ENCODE measurements around the gene ZGPAT. TPM values are rescaled to one million over a fixed set of nuclear protein-coding genes. Genes with fewer than 3 reads are reported as not detected.

ZGPAT gene
- total and polyA plus RNA-seq, 10 of the 15 experiments (the other 5 are each of a cell fraction or from before 2014, with no cell fraction given), result 0.58 to 52.9 (median 18.0) TPM

- TF ChIP-seq, protein P1, sequence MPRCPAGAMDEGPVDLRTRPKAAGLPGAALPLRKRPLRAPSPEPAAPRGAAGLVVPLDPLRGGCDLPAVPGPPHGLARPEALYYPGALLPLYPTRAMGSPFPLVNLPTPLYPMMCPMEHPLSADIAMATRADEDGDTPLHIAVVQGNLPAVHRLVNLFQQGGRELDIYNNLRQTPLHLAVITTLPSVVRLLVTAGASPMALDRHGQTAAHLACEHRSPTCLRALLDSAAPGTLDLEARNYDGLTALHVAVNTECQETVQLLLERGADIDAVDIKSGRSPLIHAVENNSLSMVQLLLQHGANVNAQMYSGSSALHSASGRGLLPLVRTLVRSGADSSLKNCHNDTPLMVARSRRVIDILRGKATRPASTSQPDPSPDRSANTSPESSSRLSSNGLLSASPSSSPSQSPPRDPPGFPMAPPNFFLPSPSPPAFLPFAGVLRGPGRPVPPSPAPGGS (IDR thresholded peaks at IDR 0.05; ENCODE audit: borderline replicate concordance, insufficient read depth, low read depth, low read length, poor library complexity, severe bottlenecking), result no peak
- TF ChIP-seq, protein P2, sequence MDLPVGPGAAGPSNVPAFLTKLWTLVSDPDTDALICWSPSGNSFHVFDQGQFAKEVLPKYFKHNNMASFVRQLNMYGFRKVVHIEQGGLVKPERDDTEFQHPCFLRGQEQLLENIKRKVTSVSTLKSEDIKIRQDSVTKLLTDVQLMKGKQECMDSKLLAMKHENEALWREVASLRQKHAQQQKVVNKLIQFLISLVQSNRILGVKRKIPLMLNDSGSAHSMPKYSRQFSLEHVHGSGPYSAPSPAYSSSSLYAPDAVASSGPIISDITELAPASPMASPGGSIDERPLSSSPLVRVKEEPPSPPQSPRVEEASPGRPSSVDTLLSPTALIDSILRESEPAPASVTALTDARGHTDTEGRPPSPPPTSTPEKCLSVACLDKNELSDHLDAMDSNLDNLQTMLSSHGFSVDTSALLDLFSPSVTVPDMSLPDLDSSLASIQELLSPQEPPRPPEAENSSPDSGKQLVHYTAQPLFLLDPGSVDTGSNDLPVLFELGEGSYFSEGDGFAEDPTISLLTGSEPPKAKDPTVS (IDR thresholded peaks at IDR 0.05; ENCODE audit: low read depth, low read length), result no peak
- peak; percentile 67; the same call in 1 of the 2 replicates for TF ChIP-seq IRF4 (IDR thresholded peaks at IDR 0.05; ENCODE audit: low read depth, low read length)
- TF ChIP-seq PBX3 (IDR thresholded peaks at IDR 0.05; ENCODE audit: insufficient replicate concordance, low read depth, low read length), result no peak
- TF ChIP-seq, protein P3, sequence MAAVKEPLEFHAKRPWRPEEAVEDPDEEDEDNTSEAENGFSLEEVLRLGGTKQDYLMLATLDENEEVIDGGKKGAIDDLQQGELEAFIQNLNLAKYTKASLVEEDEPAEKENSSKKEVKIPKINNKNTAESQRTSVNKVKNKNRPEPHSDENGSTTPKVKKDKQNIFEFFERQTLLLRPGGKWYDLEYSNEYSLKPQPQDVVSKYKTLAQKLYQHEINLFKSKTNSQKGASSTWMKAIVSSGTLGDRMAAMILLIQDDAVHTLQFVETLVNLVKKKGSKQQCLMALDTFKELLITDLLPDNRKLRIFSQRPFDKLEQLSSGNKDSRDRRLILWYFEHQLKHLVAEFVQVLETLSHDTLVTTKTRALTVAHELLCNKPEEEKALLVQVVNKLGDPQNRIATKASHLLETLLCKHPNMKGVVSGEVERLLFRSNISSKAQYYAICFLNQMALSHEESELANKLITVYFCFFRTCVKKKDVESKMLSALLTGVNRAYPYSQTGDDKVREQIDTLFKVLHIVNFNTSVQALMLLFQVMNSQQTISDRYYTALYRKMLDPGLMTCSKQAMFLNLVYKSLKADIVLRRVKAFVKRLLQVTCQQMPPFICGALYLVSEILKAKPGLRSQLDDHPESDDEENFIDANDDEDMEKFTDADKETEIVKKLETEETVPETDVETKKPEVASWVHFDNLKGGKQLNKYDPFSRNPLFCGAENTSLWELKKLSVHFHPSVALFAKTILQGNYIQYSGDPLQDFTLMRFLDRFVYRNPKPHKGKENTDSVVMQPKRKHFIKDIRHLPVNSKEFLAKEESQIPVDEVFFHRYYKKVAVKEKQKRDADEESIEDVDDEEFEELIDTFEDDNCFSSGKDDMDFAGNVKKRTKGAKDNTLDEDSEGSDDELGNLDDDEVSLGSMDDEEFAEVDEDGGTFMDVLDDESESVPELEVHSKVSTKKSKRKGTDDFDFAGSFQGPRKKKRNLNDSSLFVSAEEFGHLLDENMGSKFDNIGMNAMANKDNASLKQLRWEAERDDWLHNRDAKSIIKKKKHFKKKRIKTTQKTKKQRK (IDR thresholded peaks at IDR 0.05; ENCODE audit: low read depth, low read length), result no peak
- TF ChIP-seq SMARCA5 (IDR thresholded peaks at IDR 0.05), result peak; percentile 57; the same call in 1 of the 2 replicates
- TF ChIP-seq RELA (IDR thresholded peaks at IDR 0.05; ENCODE audit: borderline replicate concordance, partially characterized antibody), result no peak
- no peak for TF ChIP-seq ZNF622 (IDR thresholded peaks at IDR 0.05)
- TF ChIP-seq, protein P4, sequence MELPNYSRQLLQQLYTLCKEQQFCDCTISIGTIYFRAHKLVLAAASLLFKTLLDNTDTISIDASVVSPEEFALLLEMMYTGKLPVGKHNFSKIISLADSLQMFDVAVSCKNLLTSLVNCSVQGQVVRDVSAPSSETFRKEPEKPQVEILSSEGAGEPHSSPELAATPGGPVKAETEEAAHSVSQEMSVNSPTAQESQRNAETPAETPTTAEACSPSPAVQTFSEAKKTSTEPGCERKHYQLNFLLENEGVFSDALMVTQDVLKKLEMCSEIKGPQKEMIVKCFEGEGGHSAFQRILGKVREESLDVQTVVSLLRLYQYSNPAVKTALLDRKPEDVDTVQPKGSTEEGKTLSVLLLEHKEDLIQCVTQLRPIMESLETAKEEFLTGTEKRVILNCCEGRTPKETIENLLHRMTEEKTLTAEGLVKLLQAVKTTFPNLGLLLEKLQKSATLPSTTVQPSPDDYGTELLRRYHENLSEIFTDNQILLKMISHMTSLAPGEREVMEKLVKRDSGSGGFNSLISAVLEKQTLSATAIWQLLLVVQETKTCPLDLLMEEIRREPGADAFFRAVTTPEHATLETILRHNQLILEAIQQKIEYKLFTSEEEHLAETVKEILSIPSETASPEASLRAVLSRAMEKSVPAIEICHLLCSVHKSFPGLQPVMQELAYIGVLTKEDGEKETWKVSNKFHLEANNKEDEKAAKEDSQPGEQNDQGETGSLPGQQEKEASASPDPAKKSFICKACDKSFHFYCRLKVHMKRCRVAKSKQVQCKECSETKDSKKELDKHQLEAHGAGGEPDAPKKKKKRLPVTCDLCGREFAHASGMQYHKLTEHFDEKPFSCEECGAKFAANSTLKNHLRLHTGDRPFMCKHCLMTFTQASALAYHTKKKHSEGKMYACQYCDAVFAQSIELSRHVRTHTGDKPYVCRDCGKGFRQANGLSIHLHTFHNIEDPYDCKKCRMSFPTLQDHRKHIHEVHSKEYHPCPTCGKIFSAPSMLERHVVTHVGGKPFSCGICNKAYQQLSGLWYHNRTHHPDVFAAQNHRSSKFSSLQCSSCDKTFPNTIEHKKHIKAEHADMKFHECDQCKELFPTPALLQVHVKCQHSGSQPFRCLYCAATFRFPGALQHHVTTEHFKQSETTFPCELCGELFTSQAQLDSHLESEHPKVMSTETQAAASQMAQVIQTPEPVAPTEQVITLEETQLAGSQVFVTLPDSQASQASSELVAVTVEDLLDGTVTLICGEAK (IDR thresholded peaks at IDR 0.05; ENCODE audit: borderline replicate concordance), result no peak
- TF ChIP-seq MYC (IDR thresholded peaks at IDR 0.05; ENCODE audit: insufficient read depth, insufficient read length, insufficient replicate concordance, low read length, severe bottlenecking), result no peak
- TF ChIP-seq HDGF (IDR thresholded peaks at IDR 0.05), result peak; percentile 66; the same call in 1 of the 2 replicates
- TF ChIP-seq, protein P5, sequence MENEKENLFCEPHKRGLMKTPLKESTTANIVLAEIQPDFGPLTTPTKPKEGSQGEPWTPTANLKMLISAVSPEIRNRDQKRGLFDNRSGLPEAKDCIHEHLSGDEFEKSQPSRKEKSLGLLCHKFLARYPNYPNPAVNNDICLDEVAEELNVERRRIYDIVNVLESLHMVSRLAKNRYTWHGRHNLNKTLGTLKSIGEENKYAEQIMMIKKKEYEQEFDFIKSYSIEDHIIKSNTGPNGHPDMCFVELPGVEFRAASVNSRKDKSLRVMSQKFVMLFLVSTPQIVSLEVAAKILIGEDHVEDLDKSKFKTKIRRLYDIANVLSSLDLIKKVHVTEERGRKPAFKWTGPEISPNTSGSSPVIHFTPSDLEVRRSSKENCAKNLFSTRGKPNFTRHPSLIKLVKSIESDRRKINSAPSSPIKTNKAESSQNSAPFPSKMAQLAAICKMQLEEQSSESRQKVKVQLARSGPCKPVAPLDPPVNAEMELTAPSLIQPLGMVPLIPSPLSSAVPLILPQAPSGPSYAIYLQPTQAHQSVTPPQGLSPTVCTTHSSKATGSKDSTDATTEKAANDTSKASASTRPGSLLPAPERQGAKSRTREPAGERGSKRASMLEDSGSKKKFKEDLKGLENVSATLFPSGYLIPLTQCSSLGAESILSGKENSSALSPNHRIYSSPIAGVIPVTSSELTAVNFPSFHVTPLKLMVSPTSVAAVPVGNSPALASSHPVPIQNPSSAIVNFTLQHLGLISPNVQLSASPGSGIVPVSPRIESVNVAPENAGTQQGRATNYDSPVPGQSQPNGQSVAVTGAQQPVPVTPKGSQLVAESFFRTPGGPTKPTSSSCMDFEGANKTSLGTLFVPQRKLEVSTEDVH (IDR thresholded peaks at IDR 0.05; ENCODE audit: low read depth, partially characterized antibody), result no peak
- no peak; the same call in 1 of the 2 replicates for TF ChIP-seq CREB1 (IDR thresholded peaks at IDR 0.05; ENCODE audit: low read depth)
Measured at GRCh38 chr20:63706852-63707557, 834 bp upstream of the ZGPAT start (continued).

Data from GM12878 (cell line).